IMR-90 (cell line): ENCODE results near the gene LRIG1. TPM values are rescaled to one million over a fixed set of nuclear protein-coding genes. Genes with fewer than 3 reads are reported as not detected.

Experiments
- ATAC-seq: fragments of 200-7000 bp; cut with Tn5 transposase; 2 replicates; pipeline ENCODE4 v1.9.1; 2020; ENCODE audit warnings: low read depth, mild to moderate bottlenecking, moderate library complexity
- BruUV-seq: library from RNA; stranded (reverse); fragments of 400-500 nt; replicated peaks from 2 replicates; lab custom pipeline; 2021; lab: Mats Ljungman, UMichigan
- CTCF ChIA-PET: fragments of 300-600 bp; formaldehyde crosslinking; extraction: SDS; loops from one replicate; lab custom pipeline; 2021; ENCODE audit warnings: antibody characterized with exemption; lab: Yijun Ruan, JAX
- POLR2A ChIA-PET: fragments of 300-600 bp; sonication (Branson Sonifier 250); formaldehyde crosslinking; loops from one replicate; lab custom pipeline; 2022; ENCODE audit warnings: antibody characterized with exemption; ENCODE audit not compliant: unreplicated experiment; lab: Charles Lee
- DNase-seq: peaks from one replicate; pipeline ENCODE4 v3.0.0; 2013
- H2AFZ ChIP-seq: replicated peaks from 2 replicates; pipeline ENCODE3; 2013; ENCODE audit warnings: low read length, mild to moderate bottlenecking; ENCODE audit not compliant: poor library complexity
- H2AK5ac ChIP-seq: 2 replicates; pipeline ENCODE4 v1.6.1; 2013; ENCODE audit warnings: low read depth, low read length, inconsistent platforms
- H2AK9ac ChIP-seq: replicated peaks from 2 replicates; pipeline ENCODE3; 2013; ENCODE audit warnings: mild to moderate bottlenecking, low read depth, low read length, moderate library complexity; ENCODE audit not compliant: poor library complexity
- H2BK120ac ChIP-seq: 2 replicates; pipeline ENCODE4 v1.6.1; 2013; ENCODE audit warnings: low read depth, low read length, inconsistent platforms
- H2BK15ac ChIP-seq: 3 replicates; pipeline ENCODE4 v1.6.1; 2013; ENCODE audit warnings: low read depth, low read length, inconsistent platforms
- H2BK20ac ChIP-seq: 2 replicates; pipeline ENCODE4 v1.6.1; 2013; ENCODE audit warnings: low read depth, mild to moderate bottlenecking, inconsistent platforms, low read length, moderate library complexity
- H2BK5ac ChIP-seq: 2 replicates; pipeline ENCODE4 v1.6.1; 2013; ENCODE audit warnings: mild to moderate bottlenecking, low read depth, low read length, inconsistent platforms; ENCODE audit not compliant: poor library complexity, severe bottlenecking
- H3K14ac ChIP-seq: replicated peaks from 2 replicates; pipeline ENCODE4 v1.6.1; 2013; ENCODE audit warnings: low read depth, low read length, inconsistent platforms
- H3K18ac ChIP-seq: 2 replicates; pipeline ENCODE4 v1.6.1; 2013; ENCODE audit warnings: low read depth, low read length, control low read depth
- H3K23ac ChIP-seq: 2 replicates; pipeline ENCODE4 v1.6.1; 2013; ENCODE audit warnings: low read depth, low read length, inconsistent platforms
- H3K27ac ChIP-seq: 2 replicates; pipeline ENCODE4 v1.5.1; 2013; ENCODE audit warnings: mild to moderate bottlenecking, control low read depth, low read length; ENCODE audit not compliant: insufficient read depth
- H3K27me3 ChIP-seq: 2 replicates; pipeline ENCODE4 v1.6.1; 2013; ENCODE audit warnings: low read length; ENCODE audit not compliant: control insufficient read depth, insufficient read depth
- H3K36me3 ChIP-seq: 2 replicates; pipeline ENCODE4 v1.6.1; 2013; ENCODE audit warnings: low read length, mixed read lengths; ENCODE audit not compliant: control insufficient read depth, insufficient read depth
- H3K4ac ChIP-seq: 2 replicates; pipeline ENCODE4 v1.6.1; 2013; ENCODE audit warnings: low read depth, low read length, inconsistent platforms
- H3K4me1 ChIP-seq: 2 replicates; pipeline ENCODE4 v1.6.1; 2013; ENCODE audit warnings: low read length, mixed read lengths; ENCODE audit not compliant: control insufficient read depth, insufficient read depth
- H3K4me2 ChIP-seq: 2 replicates; pipeline ENCODE4 v1.6.1; 2013; ENCODE audit warnings: low read depth, mild to moderate bottlenecking, control low read depth, low read length, moderate library complexity
- H3K4me3 ChIP-seq: 2 replicates; pipeline ENCODE4 v1.5.1; 2013; ENCODE audit warnings: low read depth, mild to moderate bottlenecking, control low read depth, low read length, moderate library complexity; ENCODE audit not compliant: insufficient read depth
- H3K56ac ChIP-seq: 2 replicates; pipeline ENCODE4 v1.6.1; 2013; ENCODE audit warnings: low read length, inconsistent platforms; ENCODE audit not compliant: insufficient read depth; ENCODE audit errors: extremely low read depth
- H3K79me1 ChIP-seq, 2 experiments: 2 replicates each; pipeline ENCODE4 v1.6.1; 2013; ENCODE audit warnings: low read length in 2 of 2, inconsistent platforms in 1 of 2, low read depth in 1 of 2
- H3K9ac ChIP-seq: 2 replicates; pipeline ENCODE4 v1.6.1; 2013; ENCODE audit warnings: low read depth, low read length, control low read depth
- H3K9me1 ChIP-seq: 2 replicates; pipeline ENCODE4 v1.6.1; 2013; ENCODE audit warnings: low read length, inconsistent platforms; ENCODE audit not compliant: insufficient read depth
- H3K9me3 ChIP-seq: 2 replicates; pipeline ENCODE4 v1.6.1; 2013; ENCODE audit warnings: low read length; ENCODE audit not compliant: control insufficient read depth, insufficient read depth
- H4K20me1 ChIP-seq: 2 replicates; pipeline ENCODE4 v1.6.1; 2013; ENCODE audit warnings: low read length, inconsistent platforms; ENCODE audit not compliant: insufficient read depth
- H4K5ac ChIP-seq: 2 replicates; pipeline ENCODE4 v1.6.1; 2013; ENCODE audit warnings: mild to moderate bottlenecking, low read depth, low read length, control low read depth
- H4K8ac ChIP-seq, 2 experiments: 2 replicates each; pipeline ENCODE4 v1.6.1; 2013; ENCODE audit warnings: low read depth in 2 of 2, low read length in 2 of 2, control low read depth in 1 of 2, inconsistent platforms in 1 of 2
- H4K91ac ChIP-seq: 2 replicates; pipeline ENCODE4 v1.6.1; 2013; ENCODE audit warnings: low read depth, low read length, inconsistent platforms; ENCODE audit not compliant: insufficient read depth
- BHLHE40 ChIP-seq: fragments of 150-350 bp; IDR thresholded peaks from 2 replicates; pipeline ENCODE4 v1.6.1; 2016; ENCODE audit warnings: mild to moderate bottlenecking, low read depth, low read length
- CEBPB ChIP-seq: IDR thresholded peaks from 2 replicates; pipeline ENCODE4 v1.6.1; 2012; ENCODE audit warnings: low read depth, low read length, improper control_type of control experiment
- CHD1 ChIP-seq: IDR thresholded peaks from 2 replicates; pipeline ENCODE4 v1.6.1; 2012; ENCODE audit warnings: low read depth, low read length, improper control_type of control experiment
- ELK1 ChIP-seq: fragments of 150-350 bp; IDR thresholded peaks from 2 replicates; pipeline ENCODE4 v1.6.1; 2016; ENCODE audit warnings: low read depth, mild to moderate bottlenecking, low read length, moderate library complexity, borderline replicate concordance
- MAFK ChIP-seq: IDR thresholded peaks from 2 replicates; pipeline ENCODE4 v1.6.1; 2012; ENCODE audit warnings: low read depth, low read length, improper control_type of control experiment
- MAZ ChIP-seq: IDR thresholded peaks from 2 replicates; pipeline ENCODE4 v1.6.1; 2012; ENCODE audit warnings: low read depth, mild to moderate bottlenecking, low read length, improper control_type of control experiment, moderate library complexity, borderline replicate concordance
- MXI1 ChIP-seq: IDR thresholded peaks from 2 replicates; pipeline ENCODE4 v1.6.1; 2012; ENCODE audit warnings: low read depth, mild to moderate bottlenecking, low read length, moderate library complexity, borderline replicate concordance
- NFE2L2 ChIP-seq: fragments of 150-350 bp; IDR thresholded peaks from 2 replicates; pipeline ENCODE4 v1.6.1; 2016; ENCODE audit warnings: low read depth, mild to moderate bottlenecking, low read length
- POLR2A ChIP-seq: IDR thresholded peaks from 2 replicates; pipeline ENCODE4 v1.6.1; 2012; ENCODE audit warnings: mild to moderate bottlenecking, low read depth, low read length
- RCOR1 ChIP-seq: IDR thresholded peaks from 2 replicates; pipeline ENCODE4 v1.6.1; 2012; ENCODE audit warnings: mild to moderate bottlenecking, low read length, improper control_type of control experiment; ENCODE audit not compliant: insufficient replicate concordance
- SMC3 ChIP-seq: fragments of 150-350 bp; IDR thresholded peaks from 2 replicates; pipeline ENCODE4 v1.6.1; 2016; ENCODE audit warnings: low read depth, mild to moderate bottlenecking, antibody characterized with exemption, low read length, moderate library complexity
- USF2 ChIP-seq: fragments of 150-350 bp; IDR thresholded peaks from 2 replicates; pipeline ENCODE4 v1.6.1; 2017; ENCODE audit warnings: mild to moderate bottlenecking, antibody characterized with exemption, low read length, low read depth
- WGBS, 2 experiments: methylation state at CpG; one replicate each; pipeline versions ENCODE4 v1.1.5 to v1.1.7; 2013; ENCODE audit warnings: missing lambda C conversion rate in 2 of 2; ENCODE audit not compliant: insufficient read length in 1 of 2; ENCODE audit errors: extremely low coverage in 2 of 2; 5-methylcytosine and 5-hydroxymethylcytosine counted together
- dilution Hi-C: fragments of 300-500 bp; cut with HindIII; formaldehyde crosslinking; loops from one replicate; pipeline ENCODE4 v1.14.3; 2018; ENCODE audit warnings: low sequenced_read_pairs; ENCODE audit not compliant: unreplicated experiment
- in situ Hi-C: fragments of 300-500 bp; cut with MboI; formaldehyde crosslinking; loops from 3 replicates; pipeline ENCODE4 v1.14.3; 2019; ENCODE audit warnings: low sequenced_read_pairs, inconsistent platforms, mixed read lengths
- intact Hi-C: fragments of 100-400 bp; cut with micrococcal nuclease; formaldehyde crosslinking; loops from 2 replicates; pipeline ENCODE4 v1.10.0; 2022
- polyA plus RNA-seq, 3 experiments: library from polyadenylated mRNA; depleted of rRNA; stranded (reverse); fragments of >200 nt; gene quantifications; 2 replicates each; pipeline ENCODE4 v1.2.3, GENCODE V29; 2012; ENCODE audit warnings: low replicate concordance in 1 of 3
- total RNA-seq: library from RNA; depleted of rRNA; stranded (reverse); fragments of >200 nt; gene quantifications from 2 replicates; pipeline ENCODE4 v1.2.3, GENCODE V29; 2012
- TF ChIP-seq, protein P1 (sequence below): conservative IDR thresholded peaks from 2 replicates; pipeline ENCODE4 v1.5.1; 2012; ENCODE audit warnings: mild to moderate bottlenecking, low read depth, low read length, improper control_type of control experiment

LRIG1 gene
- total and polyA plus RNA-seq, 2 of the 4 experiments (the other 2 are of a cell fraction): 62.8 to 87.8 TPM

- Histone ChIP-seq H3K36me3 (no peaks in the 10 kb centered on the region), H2AFZ (peak overlapping the region; percentile 82), H3K79me1 (peaks cover 24 to 50% of the 10 kb centered on the region in 2 experiments), H4K5ac (no peak overlapping the region), H2BK120ac (peak overlapping the region; percentile 54; the same call in 1 of the 2 replicates), H3K4me1 (peaks cover 7% of the 10 kb centered on the region), H2BK20ac (no peak overlapping the region), H3K4me3 (peak overlapping the region; percentile 97), H3K9me1 (0 out of 2 replicates have a peak, but pooled peaks cover 7% of the 10 kb centered on the region), H2AK5ac (peak overlapping the region; percentile 77; the same call in 1 of the 2 replicates), H4K8ac (peak overlapping the region in 1 of 2 experiments; percentile 17; a peak in 1 of 4 replicates), H3K27ac (peak overlapping the region; percentile 95), H3K14ac (peak overlapping the region; percentile 67), H3K23ac (peak overlapping the region; percentile 74), H3K56ac (no peak overlapping the region), H3K18ac (peak overlapping the region; percentile 49; the same call in 1 of the 2 replicates), H3K4me2 (peak overlapping the region; percentile 59), H4K20me1 (peaks cover 27% of the 10 kb centered on the region; the same call in 1 of the 2 replicates), H2BK15ac (no peak overlapping the region; the same call in 2 of the 3 replicates), H2AK9ac (peak overlapping the region; percentile 83), H3K9ac (peak overlapping the region; percentile 96), H2BK5ac (peak overlapping the region; percentile 81), H4K91ac (peak overlapping the region; percentile 2; the same call in 1 of the 2 replicates), H3K27me3 (peaks cover 3% of the 10 kb centered on the region; the same call in 1 of the 2 replicates), H3K9me3 (no peaks in the 10 kb centered on the region), H3K4ac (peak overlapping the region; percentile 66)
- CTCF ChIA-PET: no interaction called here
- WGBS, 2 experiments: 0% methylated on average over 62 of the region's 80 CpGs; no CpG with 5 or more reads in 1 of the 2 experiments
- intact Hi-C loops (loop anchor here (1.0 to 5.0 kb wide), 4 partner anchors 58 to 243 kb away; no protein-coding TSS in a partner anchor), in situ Hi-C loops (loop anchor here (5.0 to 10.0 kb wide), 3 partner anchors 78 to 317 kb away; no protein-coding TSS in a partner anchor), dilution Hi-C loops (no loop called here)
- BruUV-seq: no TSS peak
- peak; percentile 43 for DNase-seq
- peak; percentile 3 for ATAC-seq
- POLR2A ChIA-PET: no interaction called here
- TF ChIP-seq NFE2L2: no peak
- no peak for TF ChIP-seq USF2
- no peak for TF ChIP-seq RCOR1
- TF ChIP-seq BHLHE40: peak; percentile 6; the same call in 1 of the 2 replicates
- TF ChIP-seq POLR2A: peak; percentile 7
- no peak for TF ChIP-seq MAFK
- peak; percentile 79 for TF ChIP-seq MXI1
- TF ChIP-seq, protein P1, sequence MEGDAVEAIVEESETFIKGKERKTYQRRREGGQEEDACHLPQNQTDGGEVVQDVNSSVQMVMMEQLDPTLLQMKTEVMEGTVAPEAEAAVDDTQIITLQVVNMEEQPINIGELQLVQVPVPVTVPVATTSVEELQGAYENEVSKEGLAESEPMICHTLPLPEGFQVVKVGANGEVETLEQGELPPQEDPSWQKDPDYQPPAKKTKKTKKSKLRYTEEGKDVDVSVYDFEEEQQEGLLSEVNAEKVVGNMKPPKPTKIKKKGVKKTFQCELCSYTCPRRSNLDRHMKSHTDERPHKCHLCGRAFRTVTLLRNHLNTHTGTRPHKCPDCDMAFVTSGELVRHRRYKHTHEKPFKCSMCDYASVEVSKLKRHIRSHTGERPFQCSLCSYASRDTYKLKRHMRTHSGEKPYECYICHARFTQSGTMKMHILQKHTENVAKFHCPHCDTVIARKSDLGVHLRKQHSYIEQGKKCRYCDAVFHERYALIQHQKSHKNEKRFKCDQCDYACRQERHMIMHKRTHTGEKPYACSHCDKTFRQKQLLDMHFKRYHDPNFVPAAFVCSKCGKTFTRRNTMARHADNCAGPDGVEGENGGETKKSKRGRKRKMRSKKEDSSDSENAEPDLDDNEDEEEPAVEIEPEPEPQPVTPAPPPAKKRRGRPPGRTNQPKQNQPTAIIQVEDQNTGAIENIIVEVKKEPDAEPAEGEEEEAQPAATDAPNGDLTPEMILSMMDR: no peak
- no peak for TF ChIP-seq CEBPB
- TF ChIP-seq MAZ: 0 out of 2 replicates have a peak, but pooled peaks have one; percentile 25
- 0 out of 2 replicates have a peak, but pooled peaks have one; percentile 9 for TF ChIP-seq CHD1
- TF ChIP-seq SMC3: no peak
- no peak for TF ChIP-seq ELK1
These were observed 794 bp downstream of the LRIG1 start for GRCh38 chr3:66499881-66500575.
